Measurements from ENCODE around the gene GOLGA6C.
"Not testable (repeated sequence)": the region's sequence is repeated elsewhere in the genome, so short reads cannot be mapped to it uniquely, and the experiment has no call there.

The GOLGA6C gene, protein sequence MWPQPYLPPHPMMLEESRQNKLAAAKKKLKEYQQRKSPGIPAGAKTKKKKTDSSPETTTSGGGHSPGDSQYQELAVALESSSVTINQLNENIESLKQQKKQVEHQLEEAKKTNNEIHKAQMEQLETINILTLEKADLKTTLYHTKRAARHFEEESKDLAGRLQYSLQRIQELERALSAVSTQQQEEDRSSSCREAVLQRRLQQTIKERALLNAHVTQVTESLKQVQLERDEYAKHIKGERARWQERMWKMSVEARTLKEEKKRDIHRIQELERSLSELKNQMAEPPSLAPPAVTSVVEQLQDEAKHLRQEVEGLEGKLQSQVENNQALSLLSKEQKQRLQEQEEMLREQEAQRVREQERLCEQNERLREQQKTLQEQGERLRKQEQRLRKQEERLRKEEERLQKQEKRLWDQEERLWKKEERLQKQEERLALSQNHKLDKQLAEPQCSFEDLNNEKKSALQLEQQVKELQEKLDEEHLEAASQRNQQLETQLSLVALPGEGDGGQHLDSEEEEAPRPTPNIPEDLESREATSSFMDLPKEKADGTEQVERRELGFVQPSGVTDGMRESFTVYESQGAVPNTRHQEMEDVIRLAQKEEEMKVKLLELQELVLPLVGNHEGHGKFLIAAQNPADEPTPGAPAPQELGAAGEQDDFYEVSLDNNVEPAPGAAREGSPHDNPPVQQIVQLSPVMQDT

DNA sequence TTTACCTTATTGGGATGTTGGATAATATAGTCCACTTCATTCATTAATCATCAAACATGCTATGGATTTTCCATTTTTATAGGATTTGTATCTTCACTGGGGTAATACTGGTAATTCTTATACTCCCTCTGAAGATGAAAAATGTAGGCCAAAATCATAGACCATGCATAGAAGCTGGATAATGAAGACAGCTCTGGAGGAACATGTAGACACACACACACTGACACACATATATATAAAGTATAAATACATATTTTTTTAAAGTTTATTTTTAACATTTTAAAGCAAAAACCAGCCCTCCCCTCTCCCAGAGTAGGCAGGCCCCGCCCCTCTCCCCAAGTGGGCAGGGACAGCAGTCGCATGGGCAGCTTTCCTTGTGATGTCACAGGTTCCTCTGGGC lies at the start of gene GOLGA6C:
Gene GOLGA6C, plus strand, starts transcription at position 301 of the 400 bp plus-strand sequence. CDS start 265 bp downstream, outside the sequence.
- DNase-seq (ENCODE audit: low read depth in 2 of 2), result not testable (repeated sequence)

DNA sequence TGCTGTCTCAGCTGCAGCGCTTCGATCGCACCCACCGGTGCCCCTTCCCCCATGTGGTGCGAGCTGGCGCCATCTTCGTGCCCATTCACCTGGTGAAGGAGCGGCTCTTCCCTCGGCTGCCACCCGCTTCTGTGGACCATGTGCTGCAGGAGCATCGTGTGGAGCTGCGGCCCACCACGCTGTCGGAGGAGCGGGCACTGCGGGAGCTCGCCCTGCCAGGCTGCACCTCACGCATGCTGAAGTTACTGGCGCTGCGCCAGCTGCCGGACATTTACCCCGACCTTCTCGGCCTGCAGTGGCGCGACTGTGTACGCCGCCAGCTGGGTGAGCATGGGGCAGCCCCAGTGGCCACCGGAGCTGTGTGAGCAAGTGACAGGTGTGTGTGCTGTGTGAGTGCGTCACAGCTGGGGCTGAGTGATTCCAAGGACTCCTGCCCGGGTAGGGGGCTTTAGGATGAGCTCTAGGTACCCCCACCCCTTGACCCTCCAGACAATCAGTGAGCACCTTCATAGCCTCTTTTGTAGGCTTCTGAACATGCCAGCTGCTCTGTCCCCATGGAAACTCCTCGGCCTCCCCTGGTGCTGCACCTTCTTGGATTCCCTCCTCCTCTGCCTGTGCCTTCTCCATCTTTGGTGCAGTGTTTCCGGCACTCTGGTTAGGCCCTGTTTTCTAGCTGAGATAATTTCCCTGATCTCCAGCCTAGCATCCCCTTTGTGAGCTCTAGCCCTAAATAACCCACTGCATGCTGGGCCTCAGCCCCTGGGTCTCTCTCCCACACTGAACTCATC lies 49.4 kb upstream of the GOLGA6C start:
- no peak for DNase-seq (ENCODE audit: low read depth in 2 of 2)

DNA sequence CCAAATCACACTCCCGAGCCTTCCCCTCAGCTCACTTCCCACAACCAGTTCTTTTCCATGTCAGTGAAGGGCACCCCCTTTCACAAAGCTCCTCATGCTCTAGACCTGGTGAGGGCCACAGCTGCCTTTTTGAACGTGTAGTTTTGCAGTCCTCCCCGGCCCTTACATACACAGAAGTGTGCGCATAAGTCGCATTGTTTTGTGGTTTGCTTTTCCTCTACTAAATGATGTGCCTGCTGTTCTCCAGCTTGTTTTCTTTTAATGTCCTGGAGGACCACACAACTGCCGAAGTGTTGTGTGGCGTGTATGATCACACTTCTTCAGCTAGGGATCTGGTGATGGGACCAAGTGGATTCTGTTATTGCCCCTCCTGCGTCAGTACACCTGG lies 48.9 kb upstream of the GOLGA6C start:
- no peak for DNase-seq (ENCODE audit: low read depth in 2 of 2)

DNA sequence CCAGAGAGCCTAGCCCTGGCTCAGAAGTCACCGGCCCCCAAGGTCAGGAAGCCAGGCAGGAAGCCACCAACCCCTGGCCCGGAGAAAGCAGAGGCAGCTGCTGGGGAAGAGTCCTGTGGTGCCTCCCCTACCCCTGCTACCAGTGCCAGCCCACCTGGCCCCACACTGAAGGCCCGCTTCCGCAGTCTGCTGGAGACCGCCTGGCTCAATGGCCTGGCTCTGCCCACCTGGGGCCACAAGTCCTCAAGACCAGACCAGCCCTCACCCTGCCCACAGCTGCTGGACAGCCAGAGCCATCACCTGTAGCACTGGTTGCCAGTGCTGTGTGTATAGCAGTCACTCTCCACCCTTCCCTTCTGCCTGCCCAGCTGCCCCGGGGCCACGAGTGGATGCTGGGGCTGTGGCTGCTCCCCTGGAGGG lies 47.3 kb upstream of the GOLGA6C start:
- DNase-seq (ENCODE audit: low read depth in 2 of 2), result no peak

DNA sequence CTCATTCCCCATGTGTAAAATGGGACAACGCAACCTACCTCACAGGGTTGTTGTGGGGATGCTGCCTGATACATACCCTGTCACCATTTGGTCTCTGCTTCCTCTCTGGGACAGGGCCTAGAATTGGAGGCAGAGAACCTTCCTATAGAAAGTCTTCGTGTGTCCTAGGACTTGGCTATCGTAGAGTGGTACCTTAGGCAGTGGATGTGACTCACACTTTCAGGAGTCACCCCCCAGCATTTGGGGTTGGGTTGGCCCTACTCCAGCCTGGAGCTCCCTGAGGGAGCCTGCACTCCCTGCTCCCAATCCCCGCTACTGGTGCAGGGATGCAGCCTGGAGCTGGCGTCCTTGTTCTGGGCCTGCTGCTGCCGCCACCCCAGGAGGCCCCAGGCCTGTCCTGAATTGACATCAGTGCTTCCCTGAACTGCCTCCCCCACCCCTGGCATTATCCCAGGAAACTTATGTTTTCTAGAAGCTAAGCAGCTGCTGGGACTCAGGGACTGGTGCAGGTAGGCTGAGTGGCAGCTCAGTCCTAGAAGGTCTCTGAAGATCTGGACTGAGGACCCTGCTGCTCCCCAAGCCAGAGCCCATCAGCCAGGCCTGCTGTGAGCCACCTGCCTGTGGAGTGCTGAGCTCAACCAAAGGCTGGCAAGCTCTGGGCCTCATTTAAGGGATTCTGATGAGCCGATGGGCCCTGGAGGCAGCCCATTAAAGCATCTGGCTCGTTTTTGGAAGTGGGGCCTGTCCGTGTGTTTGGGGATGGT lies 46.5 kb upstream of the GOLGA6C start:
- DNase-seq (ENCODE audit: low read depth in 2 of 2), result no peak

DNA sequence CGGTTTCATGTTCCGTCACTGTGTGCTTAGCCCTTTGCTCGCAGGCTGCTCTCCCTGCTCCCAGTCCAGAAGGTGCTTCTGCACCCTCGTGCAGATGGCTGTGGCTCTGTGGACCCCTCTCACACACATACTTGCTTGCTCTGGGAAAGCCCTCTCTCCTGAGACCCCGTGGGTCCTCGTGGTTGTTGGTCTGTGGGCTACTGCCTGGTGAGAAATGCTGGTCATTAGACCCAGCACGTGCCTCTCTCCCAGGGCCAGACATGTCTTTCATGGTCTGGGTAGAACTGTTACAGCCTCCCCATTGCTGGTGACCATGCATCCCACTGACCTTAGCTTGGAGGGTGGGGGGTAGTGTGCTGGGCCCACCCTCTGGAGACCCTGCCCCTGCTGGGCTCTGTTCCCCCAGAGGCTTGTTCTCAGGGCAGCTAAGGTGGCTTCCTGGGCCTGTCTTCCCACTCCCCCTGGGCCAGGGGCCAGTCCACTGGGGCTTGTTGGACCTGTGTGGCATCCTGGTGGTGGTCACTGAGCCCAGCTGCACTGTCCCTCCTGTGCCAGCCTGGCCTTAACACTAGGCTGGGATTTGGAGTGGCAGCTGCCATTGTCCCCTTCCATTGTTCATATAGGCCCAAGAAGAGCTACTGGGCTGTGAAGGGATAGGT lies 45.8 kb upstream of the GOLGA6C start:
- DNase-seq (ENCODE audit: low read depth in 2 of 2), result no peak

DNA sequence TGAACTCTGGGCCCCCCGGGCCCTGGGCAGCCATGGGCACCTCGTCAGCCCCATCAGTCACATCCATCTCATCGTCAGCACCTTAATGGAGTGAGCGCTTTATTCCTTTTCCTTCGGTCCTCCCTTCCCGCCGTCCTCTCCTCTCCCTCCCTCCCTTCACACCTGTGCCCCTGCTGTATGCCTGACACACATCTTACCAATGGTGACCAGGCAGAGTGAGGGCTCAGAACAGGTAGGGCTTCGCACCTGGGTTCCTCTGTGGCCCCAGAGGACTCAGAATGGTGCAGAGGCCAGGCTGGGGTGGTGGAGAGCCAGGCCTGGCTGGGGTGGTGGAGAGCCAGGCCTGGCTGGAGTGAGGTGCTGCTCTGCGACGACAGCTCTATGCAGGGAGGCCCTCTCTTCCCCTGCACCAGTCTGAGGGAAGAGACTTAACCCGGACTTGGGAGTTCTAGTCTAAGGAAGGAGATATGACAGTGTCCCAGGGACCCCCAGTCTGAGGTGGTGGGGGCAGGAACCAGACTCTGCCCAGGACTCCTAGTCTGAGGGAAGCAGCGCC lies 44.8 kb upstream of the GOLGA6C start:
- DNase-seq (ENCODE audit: low read depth in 2 of 2), result no peak

DNA sequence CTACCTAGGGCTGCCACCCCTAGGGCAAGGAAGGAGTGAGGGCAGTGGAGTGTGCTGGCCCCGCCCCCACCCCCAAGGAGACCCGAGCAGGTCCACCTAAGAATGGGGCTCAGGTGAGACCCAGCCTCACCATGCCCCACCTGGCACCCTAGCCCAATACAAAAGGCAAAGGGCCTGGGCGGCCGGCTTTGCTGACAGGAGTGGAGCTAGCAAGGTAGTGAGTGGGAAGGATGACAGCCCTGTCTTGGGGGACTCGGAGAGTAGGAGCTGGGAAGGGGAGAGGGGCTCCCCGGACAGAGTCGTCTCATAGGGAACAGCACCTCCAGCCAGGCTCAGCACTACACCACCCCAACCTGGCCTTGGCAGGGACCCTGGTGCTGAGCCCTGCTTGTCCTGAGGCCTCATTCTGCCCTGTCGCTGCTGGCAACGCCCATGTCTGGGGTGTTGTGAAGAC lies 44.3 kb upstream of the GOLGA6C start:
- DNase-seq (ENCODE audit: low read depth in 2 of 2), result no peak

DNA sequence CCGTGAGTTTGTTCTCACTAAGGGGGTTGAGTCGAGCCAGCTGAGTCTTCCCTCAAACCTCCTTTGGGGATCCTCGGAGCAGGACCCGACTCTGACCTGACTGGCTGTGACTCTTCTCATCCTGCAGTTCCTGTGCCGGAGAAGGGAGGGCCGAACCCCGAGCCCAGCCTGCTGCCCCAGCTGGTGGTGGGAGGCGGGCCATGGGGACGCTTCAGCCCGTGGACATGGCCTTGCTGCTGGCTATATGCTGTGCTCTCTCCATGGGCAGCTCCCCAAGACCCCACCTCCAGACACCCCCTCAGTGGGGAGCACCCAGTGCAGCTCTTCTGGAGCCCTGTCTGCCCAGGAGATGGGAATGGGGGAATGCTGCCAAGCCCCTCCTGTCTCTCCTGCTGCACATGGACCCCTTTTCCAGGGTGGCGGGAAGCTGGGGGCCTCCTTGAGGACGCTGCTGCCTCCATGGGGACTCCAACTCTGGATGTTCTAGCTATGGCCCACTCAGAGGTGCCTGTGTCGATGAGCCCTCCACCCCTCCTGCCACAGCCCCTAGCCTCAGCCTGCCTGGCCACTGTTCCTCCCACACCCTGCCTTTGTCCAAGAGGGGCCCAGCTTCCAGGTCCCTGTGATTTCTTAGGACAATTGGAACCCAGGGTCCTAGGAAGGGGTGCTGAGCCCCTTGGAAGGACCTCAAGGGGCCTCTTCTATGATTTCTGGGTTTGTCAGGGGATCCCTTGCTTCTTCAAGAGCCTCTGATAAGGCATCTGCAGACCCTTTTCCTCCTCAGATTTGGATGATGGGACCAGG lies 43.6 kb upstream of the GOLGA6C start:
- no peak for DNase-seq (ENCODE audit: low read depth in 2 of 2)

DNA sequence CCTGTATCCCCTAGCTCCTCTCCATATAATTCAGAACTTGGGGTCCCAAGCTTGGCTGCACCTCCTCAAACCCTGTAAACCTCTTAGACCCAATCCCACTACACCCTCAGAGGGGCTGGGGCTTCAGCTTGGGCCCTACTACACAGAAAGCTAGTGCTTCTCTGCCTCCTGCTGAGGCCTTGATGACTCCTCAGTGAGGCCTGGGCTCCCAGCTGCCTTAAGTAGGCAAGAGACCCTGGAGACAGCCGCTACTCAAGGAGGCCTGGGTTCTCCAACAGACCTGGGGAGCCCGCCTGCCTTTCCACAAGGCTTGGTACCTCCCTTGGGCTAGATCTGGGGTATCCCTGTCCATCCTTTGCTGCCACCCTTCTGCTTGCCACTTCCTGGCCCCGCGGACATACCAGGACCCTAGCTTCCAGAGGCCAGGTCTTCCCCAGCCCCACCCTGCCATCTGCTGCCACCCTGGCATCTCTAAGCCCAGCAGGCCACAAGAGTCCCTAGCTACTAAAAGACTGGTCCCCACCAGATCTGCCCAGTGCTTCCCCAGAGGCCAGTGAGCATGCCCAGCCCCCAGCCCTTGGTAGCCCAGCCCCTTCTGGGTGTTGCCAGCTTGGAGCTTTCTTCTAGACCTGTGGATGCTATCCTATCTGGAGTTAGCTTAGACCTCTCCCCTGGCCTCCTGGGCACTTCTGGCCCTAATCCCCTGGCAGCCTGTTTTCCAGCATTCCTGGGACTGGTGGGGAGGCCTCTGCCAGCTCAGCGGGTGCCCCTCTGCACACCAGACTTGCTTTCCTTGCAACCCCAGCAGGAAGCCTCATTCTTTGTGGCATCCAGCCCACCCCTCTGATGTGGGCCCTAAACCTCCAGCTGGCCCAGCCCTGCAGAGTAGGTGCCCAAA lies 42.8 kb upstream of the GOLGA6C start:
- DNase-seq (ENCODE audit: low read depth in 2 of 2), result no peak

DNA sequence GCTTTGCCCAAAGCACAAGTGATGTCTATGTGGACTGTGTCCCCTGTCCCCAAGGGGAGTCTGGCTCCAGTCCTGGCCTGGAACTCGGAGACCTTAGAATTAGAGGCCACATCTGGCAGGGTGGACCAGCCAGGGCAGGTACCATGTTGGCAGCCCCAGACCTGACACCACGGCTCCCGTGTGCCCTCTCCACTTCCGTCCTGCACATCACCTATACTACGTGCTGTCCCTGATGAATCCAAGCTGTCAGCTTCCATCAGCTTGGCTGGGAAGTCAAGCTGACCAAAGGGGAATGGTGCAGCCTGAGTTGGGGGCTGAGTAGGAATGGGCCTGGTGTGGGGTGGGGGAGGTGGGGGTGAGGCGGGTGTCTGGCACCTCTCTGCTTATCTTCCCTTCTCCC lies 41.1 kb upstream of the GOLGA6C start:
- no peak for DNase-seq (ENCODE audit: low read depth in 2 of 2)

DNA sequence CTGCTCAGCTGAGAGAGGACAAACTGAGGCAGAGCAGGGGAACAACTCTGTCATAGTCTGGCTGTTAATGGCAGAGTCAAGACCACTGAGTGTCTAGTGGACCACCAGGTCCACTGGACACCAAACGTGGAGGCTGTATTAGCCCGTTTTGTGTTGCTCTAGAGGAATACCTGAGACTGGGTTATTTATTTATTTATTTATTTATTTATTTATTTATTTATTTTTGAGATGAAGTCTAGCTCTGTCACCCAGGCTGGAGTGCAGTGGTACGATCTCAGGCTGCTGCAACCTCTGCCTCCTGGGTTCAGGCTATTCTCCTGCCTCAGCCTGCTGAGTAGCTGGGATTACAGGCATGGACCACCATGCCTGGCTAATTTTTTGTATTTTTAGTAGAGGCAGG lies 40.6 kb upstream of the GOLGA6C start:
- not testable (repeated sequence) for DNase-seq (ENCODE audit: low read depth in 2 of 2)

DNA sequence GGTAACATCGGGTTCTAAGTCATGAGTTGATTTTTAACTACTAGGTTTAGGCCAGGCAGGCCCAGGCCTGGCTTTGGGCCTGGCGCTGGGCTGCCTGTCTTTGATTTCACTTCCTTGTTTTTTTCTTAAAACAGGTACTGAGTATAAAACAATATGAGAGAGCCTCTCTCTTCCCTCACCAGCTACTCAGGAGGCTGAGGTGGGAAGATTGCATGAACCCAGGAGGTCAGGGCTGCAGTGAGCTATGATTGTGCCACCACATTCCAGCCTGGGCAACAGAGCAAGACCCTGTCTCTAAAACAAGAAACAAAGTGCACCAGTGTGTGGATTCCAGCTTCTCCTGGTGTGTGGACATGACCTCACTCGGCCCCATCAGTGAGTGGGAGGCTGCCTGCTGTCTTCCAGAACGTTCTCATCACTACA lies 38.6 kb upstream of the GOLGA6C start:
- not testable (repeated sequence) for DNase-seq (ENCODE audit: low read depth in 2 of 2)

DNA sequence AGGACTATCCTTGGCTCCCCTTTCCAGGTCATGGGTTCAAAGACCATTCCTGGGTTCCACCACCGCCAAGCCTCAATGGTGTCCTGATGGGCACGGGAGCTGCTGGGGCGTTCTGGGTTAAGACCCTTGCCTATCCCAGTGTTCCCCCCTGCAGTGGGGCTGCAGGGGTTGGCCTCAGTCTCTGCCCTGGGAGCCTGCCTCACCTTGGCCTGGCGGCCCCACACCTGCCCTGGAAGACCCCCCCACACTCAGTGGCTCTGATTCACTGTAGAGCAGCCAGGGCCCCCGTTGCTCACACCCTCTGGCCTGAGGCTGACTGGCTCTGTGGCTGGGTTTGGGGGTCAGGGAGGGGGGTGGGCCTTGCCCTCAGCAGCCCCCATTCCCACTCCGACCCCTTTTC lies 34.4 kb upstream of the GOLGA6C start:
- no peak for DNase-seq (ENCODE audit: low read depth in 2 of 2)

DNA sequence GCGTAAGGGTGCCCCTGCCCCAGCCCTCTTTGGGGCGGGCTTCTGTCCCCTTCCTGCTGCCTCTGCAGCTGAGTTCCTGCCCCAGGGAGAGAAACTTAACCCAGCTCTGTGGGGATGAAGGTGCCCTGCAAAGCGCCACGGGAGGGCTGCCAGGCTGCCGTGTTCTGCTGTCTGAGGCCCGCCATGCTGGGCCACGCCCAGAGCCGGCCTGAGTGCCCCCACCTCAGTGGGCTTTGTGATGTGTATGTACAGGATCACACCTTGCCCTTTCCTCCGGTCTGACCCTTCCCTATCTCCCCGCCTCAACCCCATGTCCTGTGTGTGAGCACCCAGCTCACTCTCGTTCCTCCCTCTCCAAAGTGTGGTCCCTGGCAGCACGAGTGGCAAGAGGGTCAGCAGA lies 33.9 kb upstream of the GOLGA6C start:
- DNase-seq (ENCODE audit: low read depth in 2 of 2), result no peak

DNA sequence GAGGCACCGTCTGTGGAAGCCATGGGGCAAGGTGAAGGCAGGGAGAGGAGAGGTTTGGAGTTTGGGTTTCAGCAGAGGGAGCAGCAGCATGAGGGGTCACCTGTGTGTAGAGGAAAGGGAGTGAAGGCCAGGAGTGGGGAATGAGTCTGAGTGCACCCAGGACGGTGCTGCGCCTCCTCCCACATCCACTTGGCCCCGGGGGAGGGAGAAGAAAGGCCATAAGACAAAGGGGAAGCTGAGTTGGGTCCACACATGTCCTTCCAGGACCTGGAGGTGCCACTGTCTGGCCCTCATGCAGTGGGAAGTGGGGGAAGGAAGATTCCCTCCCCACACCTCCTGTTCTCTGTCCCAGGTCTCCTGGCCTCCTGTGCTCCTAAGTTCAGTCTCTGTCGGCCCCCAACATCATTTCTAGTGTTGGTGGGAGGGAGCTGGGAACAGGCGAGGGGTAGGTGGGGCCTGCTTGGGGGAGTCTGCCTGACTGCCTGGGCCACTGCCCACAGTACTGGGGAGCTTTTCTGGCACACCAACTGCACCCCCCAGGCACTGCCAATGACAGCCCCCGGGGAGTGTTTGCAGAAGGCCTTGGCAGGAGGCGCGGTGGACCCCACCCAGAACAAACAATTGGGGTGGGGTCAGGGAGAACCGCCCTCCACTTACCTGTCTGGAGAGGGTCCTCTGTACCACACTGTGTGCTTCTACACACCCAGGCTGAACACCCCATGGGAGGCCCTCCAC lies 32.9 kb upstream of the GOLGA6C start:
- DNase-seq (ENCODE audit: low read depth in 2 of 2), result not testable (repeated sequence)

DNA sequence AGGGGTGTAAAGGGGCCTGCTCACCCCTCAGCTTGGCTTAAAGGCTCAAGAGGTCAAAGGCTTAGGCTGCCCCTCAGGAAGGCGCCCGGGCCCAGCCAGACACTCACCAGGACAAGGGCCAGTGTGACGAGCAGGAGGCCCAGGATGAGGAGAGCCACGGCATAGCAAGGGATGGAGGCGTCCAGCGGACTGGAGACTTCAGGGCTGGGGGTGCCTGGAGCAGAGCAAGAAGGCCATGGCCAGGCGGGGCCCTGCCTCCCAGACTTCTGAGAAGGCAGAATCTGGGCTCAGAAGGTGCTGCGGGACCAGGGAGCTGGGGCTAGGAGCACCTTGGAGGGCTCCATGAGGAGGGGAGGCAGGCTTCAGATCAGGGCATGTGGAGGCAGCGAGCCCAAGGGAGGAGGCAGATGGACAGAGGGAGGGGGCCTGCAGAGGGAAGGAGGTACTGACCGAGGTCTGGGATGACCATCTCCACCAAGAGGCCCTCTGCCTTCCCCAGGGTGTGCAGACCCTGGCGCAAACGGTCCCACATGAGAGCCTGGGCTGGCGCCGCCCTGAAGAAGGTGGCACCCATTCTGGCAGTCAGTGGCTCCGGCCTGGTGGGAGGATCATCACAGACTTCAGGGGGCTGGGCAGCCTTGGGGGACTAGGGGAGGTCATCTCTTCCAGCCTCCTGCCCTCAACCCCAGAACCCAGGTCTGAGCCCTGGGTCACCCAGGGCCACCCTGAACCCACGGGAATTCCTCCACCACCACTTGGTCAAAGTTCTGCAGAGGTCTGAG lies 32.0 kb upstream of the GOLGA6C start:
- DNase-seq (ENCODE audit: low read depth in 2 of 2), result no peak

All from stimulated activated CD4-positive, alpha-beta T cell treated with anti-CD3 and anti-CD28 coated beads, Interleukin-15, amount 100 ng/mL, for 48 hours (primary cell).